ENCODE results near the gene TEX264.

TEX264 gene

DNA sequence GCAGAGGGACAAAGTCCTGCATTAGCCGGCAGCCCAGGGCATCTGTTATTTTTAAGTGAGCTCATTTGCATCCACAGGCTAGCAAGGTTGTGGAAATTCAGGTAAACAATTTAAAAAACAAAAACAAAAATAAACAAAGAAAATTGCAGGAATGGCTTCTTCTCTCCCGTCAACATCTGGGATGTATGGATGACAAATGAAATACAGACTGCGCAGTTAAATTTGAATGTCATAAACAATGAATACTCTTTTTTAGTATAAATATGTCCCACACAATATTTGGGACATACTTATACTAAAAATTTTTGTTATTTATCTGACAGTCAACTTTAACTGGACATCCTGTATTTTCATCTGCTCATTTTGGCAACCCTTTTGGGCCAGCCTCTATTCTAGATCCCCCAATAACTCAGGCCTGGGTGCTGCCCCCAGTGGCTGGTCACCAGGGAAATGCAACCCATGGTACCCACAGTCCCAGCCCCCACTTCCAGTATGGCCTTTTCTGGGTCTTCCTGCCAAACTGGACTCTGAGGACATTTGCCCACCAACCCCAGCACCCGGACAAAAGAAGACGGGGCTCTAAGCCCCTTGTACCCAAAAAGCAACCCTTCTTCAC is 48.5 kb downstream of the TEX264 start:
- Histone ChIP-seq H4K91ac (ENCODE audit: low read depth, low read length) (no peak overlapping the region), H2AFZ (ENCODE audit: insufficient read depth, low read length, poor library complexity) (no peak overlapping the region), H3K27me3 (ENCODE audit: insufficient read depth, low read length) (no peaks in the 10 kb centered on the region)

DNA sequence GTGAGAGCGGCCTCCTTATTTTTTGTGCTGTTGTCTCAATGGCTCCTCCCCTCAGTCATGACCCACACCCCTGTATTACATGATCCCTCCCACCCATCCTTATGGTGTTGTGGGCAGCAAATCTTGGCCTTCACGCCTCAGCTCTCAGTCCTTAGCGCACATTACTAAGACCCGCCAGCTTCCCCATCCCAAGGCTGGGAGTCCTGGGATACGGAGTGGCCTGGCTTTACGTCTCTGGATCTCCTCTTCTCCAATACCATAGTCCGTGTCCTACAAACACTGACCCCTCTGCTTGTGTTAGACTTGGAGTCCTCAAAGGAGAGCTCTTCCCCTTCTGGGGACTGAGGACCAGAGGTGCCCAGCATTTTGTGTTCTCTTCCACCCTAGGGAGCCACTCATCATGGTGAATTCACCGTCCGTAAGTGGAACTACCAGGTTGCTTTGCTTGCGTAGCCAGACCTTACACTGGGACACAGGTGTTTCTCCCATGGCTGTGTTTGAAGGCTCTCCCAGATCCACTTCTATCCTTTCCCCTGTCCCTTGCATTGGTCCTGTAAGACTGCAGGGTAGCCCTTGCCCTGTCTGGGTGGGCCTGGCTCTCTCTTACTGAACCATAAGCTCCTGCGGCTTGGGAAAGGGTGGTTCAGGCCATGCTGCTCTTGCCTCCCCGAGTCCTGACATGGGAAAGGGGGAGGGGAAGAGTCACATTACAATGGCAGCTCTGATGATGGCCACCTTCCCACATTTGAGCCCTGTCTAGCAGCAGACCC is 49.4 kb downstream of the TEX264 start:
- H3K4me3 ChIP-seq (ENCODE audit: low read depth, low read length): no peak overlapping the region
- H2BK5ac ChIP-seq (ENCODE audit: low read depth, low read length, poor library complexity): no peak overlapping the region
- no peaks in the 10 kb centered on the region for H3K36me3 ChIP-seq (ENCODE audit: control insufficient read depth in 1 of 2, insufficient read depth in 2 of 2, low read length in 2 of 2)
- H3K4me1 ChIP-seq (ENCODE audit: control insufficient read depth in 1 of 2, insufficient read depth in 2 of 2, low read length in 2 of 2): no peaks in the 10 kb centered on the region
- H3K18ac ChIP-seq (ENCODE audit: low read length): no peak overlapping the region
- no peaks in the 10 kb centered on the region for H3K79me2 ChIP-seq (ENCODE audit: control insufficient read depth, insufficient read depth, low read length, poor library complexity)
- no peak overlapping the region for H3K14ac ChIP-seq (ENCODE audit: low read length)
- H3K79me1 ChIP-seq (ENCODE audit: low read length): no peaks in the 10 kb centered on the region
- H3K27ac ChIP-seq (ENCODE audit: low read depth, low read length): no peak overlapping the region
- H3K9me3 ChIP-seq (ENCODE audit: insufficient read depth, low read depth, low read length): no peaks in the 10 kb centered on the region
- no peak overlapping the region for H2AFZ ChIP-seq (ENCODE audit: insufficient read depth, low read length, poor library complexity)
- no peak overlapping the region for H2AK5ac ChIP-seq (ENCODE audit: low read length)
- no peak overlapping the region for H3K9ac ChIP-seq (ENCODE audit: low read length)
- no peak overlapping the region for H3K4me2 ChIP-seq (ENCODE audit: low read length)
- no peak overlapping the region for H2BK12ac ChIP-seq (ENCODE audit: low read length)
- no peak overlapping the region for H3K4ac ChIP-seq (ENCODE audit: low read depth, low read length)
- no peak overlapping the region for H4K91ac ChIP-seq (ENCODE audit: low read depth, low read length)
- no peak overlapping the region for H3K23ac ChIP-seq (ENCODE audit: low read length)
- no peak overlapping the region for H4K8ac ChIP-seq (ENCODE audit: low read depth, low read length)
- no peak for DNase-seq
- no peak overlapping the region for H4K12ac ChIP-seq (ENCODE audit: low read depth, low read length)
- no CpG with 5 or more reads among the region's 12 CpGs for WGBS (ENCODE audit: extremely low coverage, insufficient coverage, insufficient read length)
- H3K27me3 ChIP-seq (ENCODE audit: insufficient read depth, low read length): no peaks in the 10 kb centered on the region
- no peak overlapping the region for H2BK120ac ChIP-seq (ENCODE audit: insufficient read depth, low read length, poor library complexity)

More for the DNA sequence above, 48.5 kb downstream of the TEX264 start:
- no peak overlapping the region for H4K8ac ChIP-seq (ENCODE audit: low read depth, low read length)
- H3K36me3 ChIP-seq (ENCODE audit: control insufficient read depth in 1 of 2, insufficient read depth in 2 of 2, low read length in 2 of 2): no peaks in the 10 kb centered on the region
- H2BK12ac ChIP-seq (ENCODE audit: low read length): no peak overlapping the region
- no peak overlapping the region for H3K4ac ChIP-seq (ENCODE audit: low read depth, low read length)
- H3K79me1 ChIP-seq (ENCODE audit: low read length): no peaks in the 10 kb centered on the region
- no peaks in the 10 kb centered on the region for H3K79me2 ChIP-seq (ENCODE audit: control insufficient read depth, insufficient read depth, low read length, poor library complexity)
- no peak overlapping the region for H2AK5ac ChIP-seq (ENCODE audit: low read length)
- no peak overlapping the region for H2BK5ac ChIP-seq (ENCODE audit: low read depth, low read length, poor library complexity)
- H3K14ac ChIP-seq (ENCODE audit: low read length): no peak overlapping the region
- no peak for DNase-seq
- no peak overlapping the region for H3K18ac ChIP-seq (ENCODE audit: low read length)
- no peaks in the 10 kb centered on the region for H3K4me1 ChIP-seq (ENCODE audit: control insufficient read depth in 1 of 2, insufficient read depth in 2 of 2, low read length in 2 of 2)
- no peak overlapping the region for H3K27ac ChIP-seq (ENCODE audit: low read depth, low read length)
- no peak overlapping the region for H2BK120ac ChIP-seq (ENCODE audit: insufficient read depth, low read length, poor library complexity)
- no peak overlapping the region for H3K4me2 ChIP-seq (ENCODE audit: low read length)
- H3K4me3 ChIP-seq (ENCODE audit: low read depth, low read length): no peak overlapping the region
- H3K23ac ChIP-seq (ENCODE audit: low read length): no peak overlapping the region
- H3K9me3 ChIP-seq (ENCODE audit: insufficient read depth, low read depth, low read length): peaks cover 2% of the 10 kb centered on the region
- no CpG with 5 or more reads among the region's 5 CpGs for WGBS (ENCODE audit: extremely low coverage, insufficient coverage, insufficient read length)
- H4K12ac ChIP-seq (ENCODE audit: low read depth, low read length): no peak overlapping the region
- no peak overlapping the region for H3K9ac ChIP-seq (ENCODE audit: low read length)

DNA sequence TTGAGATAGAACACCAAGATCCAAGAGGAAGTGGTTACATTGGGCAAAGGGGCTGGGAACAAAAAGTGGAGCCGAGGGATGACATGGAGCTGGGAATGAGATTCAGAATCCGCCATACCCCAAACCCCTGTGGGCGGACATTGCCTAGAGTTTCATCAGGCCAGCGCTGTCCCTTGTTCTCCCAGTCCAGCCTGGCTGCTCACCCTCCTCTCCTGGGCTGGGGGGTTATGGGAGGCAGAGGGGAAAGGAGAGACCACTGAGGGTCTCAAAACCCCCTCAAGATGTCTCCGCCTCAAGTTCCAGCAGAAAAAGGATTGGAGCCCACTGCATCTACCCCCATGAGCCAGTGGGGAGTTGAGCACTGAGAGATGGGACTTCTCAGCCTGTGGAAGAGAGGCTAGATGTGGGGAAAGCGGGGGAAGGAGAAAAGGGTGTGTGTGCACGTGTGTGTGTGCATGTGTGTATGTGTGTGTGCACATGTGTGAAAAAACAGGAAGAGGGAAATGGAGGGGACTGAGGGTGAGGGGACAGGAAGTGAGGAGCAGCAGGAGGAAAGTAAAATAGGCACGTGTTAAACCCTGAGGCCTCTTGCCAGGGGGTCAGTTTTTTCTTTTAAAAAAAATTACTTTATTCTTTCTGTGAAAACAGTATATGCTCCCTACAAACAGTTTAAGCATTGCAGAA is 50.2 kb downstream of the TEX264 start:
- H2BK12ac ChIP-seq (ENCODE audit: low read length): no peak overlapping the region
- no peak overlapping the region for H3K18ac ChIP-seq (ENCODE audit: low read length)
- no peak overlapping the region for H3K23ac ChIP-seq (ENCODE audit: low read length)
- no peaks in the 10 kb centered on the region for H3K79me2 ChIP-seq (ENCODE audit: control insufficient read depth, insufficient read depth, low read length, poor library complexity)
- no CpG with 5 or more reads among the region's 8 CpGs for WGBS (ENCODE audit: extremely low coverage, insufficient coverage, insufficient read length)
- H2BK5ac ChIP-seq (ENCODE audit: low read depth, low read length, poor library complexity): no peak overlapping the region
- no peak overlapping the region for H3K9ac ChIP-seq (ENCODE audit: low read length)
- H2AK5ac ChIP-seq (ENCODE audit: low read length): no peak overlapping the region
- no peaks in the 10 kb centered on the region for H3K36me3 ChIP-seq (ENCODE audit: control insufficient read depth in 1 of 2, insufficient read depth in 2 of 2, low read length in 2 of 2)
- no peak overlapping the region for H3K14ac ChIP-seq (ENCODE audit: low read length)
- H3K4me1 ChIP-seq (ENCODE audit: control insufficient read depth in 1 of 2, insufficient read depth in 2 of 2, low read length in 2 of 2): no peaks in the 10 kb centered on the region
- H2AFZ ChIP-seq (ENCODE audit: insufficient read depth, low read length, poor library complexity): no peak overlapping the region
- no peaks in the 10 kb centered on the region for H3K27me3 ChIP-seq (ENCODE audit: insufficient read depth, low read length)
- no peaks in the 10 kb centered on the region for H3K9me3 ChIP-seq (ENCODE audit: insufficient read depth, low read depth, low read length)
- no peak overlapping the region for H2BK120ac ChIP-seq (ENCODE audit: insufficient read depth, low read length, poor library complexity)
- no peak overlapping the region for H3K4me3 ChIP-seq (ENCODE audit: low read depth, low read length)
- H3K4ac ChIP-seq (ENCODE audit: low read depth, low read length): no peak overlapping the region
- no peak overlapping the region for H4K8ac ChIP-seq (ENCODE audit: low read depth, low read length)
- no peaks in the 10 kb centered on the region for H3K79me1 ChIP-seq (ENCODE audit: low read length)
- DNase-seq: no peak
- no peak overlapping the region for H4K91ac ChIP-seq (ENCODE audit: low read depth, low read length)
- no peak overlapping the region for H4K12ac ChIP-seq (ENCODE audit: low read depth, low read length)
- H3K27ac ChIP-seq (ENCODE audit: low read depth, low read length): no peak overlapping the region
- no peak overlapping the region for H3K4me2 ChIP-seq (ENCODE audit: low read length)

DNA sequence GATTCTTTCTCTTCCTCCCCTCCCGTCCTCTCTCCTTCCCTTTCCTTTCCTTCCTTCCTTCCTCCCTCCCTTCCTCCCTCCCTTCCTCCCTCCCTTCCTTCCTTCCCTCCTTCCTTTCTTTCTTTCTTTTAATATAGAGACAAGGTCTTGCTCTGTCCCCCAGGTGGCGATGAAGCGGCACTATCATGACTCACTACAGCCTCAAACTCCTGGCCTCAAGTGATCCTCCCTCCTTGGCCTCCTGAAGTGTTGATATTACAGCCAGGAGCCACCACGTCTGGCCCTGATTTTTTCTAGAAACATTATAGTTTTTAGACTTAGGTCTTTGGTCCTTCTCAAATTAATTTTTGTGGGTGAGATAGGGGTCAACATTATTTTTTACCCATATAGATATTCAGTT is 51.3 kb downstream of the TEX264 start:
- no peaks in the 10 kb centered on the region for H3K79me1 ChIP-seq (ENCODE audit: low read length)
- H2AK5ac ChIP-seq (ENCODE audit: low read length): no peak overlapping the region
- DNase-seq: peak in 1 of 2 donors; percentile 38
- H4K91ac ChIP-seq (ENCODE audit: low read depth, low read length): no peak overlapping the region
- no peaks in the 10 kb centered on the region for H3K4me1 ChIP-seq (ENCODE audit: control insufficient read depth in 1 of 2, insufficient read depth in 2 of 2, low read length in 2 of 2)
- H3K4me3 ChIP-seq (ENCODE audit: low read depth, low read length): no peak overlapping the region
- no CpG with 5 or more reads among the region's 4 CpGs for WGBS (ENCODE audit: extremely low coverage, insufficient coverage, insufficient read length)
- H2AFZ ChIP-seq (ENCODE audit: insufficient read depth, low read length, poor library complexity): no peak overlapping the region
- no peak overlapping the region for H3K4me2 ChIP-seq (ENCODE audit: low read length)
- H2BK12ac ChIP-seq (ENCODE audit: low read length): no peak overlapping the region
- no peaks in the 10 kb centered on the region for H3K36me3 ChIP-seq (ENCODE audit: control insufficient read depth in 1 of 2, insufficient read depth in 2 of 2, low read length in 2 of 2)
- H4K12ac ChIP-seq (ENCODE audit: low read depth, low read length): no peak overlapping the region
- no peak overlapping the region for H3K18ac ChIP-seq (ENCODE audit: low read length)
- H4K8ac ChIP-seq (ENCODE audit: low read depth, low read length): no peak overlapping the region
- H3K9ac ChIP-seq (ENCODE audit: low read length): no peak overlapping the region
- H3K23ac ChIP-seq (ENCODE audit: low read length): no peak overlapping the region
- no peak overlapping the region for H3K14ac ChIP-seq (ENCODE audit: low read length)
- no peak overlapping the region for H3K4ac ChIP-seq (ENCODE audit: low read depth, low read length)
- H3K27me3 ChIP-seq (ENCODE audit: insufficient read depth, low read length): no peaks in the 10 kb centered on the region
- no peak overlapping the region for H3K27ac ChIP-seq (ENCODE audit: low read depth, low read length)
- H2BK5ac ChIP-seq (ENCODE audit: low read depth, low read length, poor library complexity): no peak overlapping the region
- no peak overlapping the region for H2BK120ac ChIP-seq (ENCODE audit: insufficient read depth, low read length, poor library complexity)
- no peaks in the 10 kb centered on the region for H3K9me3 ChIP-seq (ENCODE audit: insufficient read depth, low read depth, low read length)
- no peaks in the 10 kb centered on the region for H3K79me2 ChIP-seq (ENCODE audit: control insufficient read depth, insufficient read depth, low read length, poor library complexity)

All from trophoblast cell (in vitro differentiated cells and primary cell).